ENCODE measurements around the gene PDE6C.

The PDE6C gene

GRCh38 chr10:93614101-93614825, 1.9 kb downstream of the PDE6C start:
- FAIRE-seq (no peak), DNase-seq (ENCODE audit: insufficient read length) (no peak)
- TF ChIP-seq POLR2AphosphoS5 (IDR thresholded peaks at IDR 0.05; ENCODE audit: low read depth, low read length) (no peak), POLR2A (IDR thresholded peaks at IDR 0.05; ENCODE audit: low read depth, low read length) (no peak), TAF1 (IDR thresholded peaks at IDR 0.05; ENCODE audit: borderline replicate concordance, low read depth, low read length) (no peak)

GRCh38 chr10:93615576-93616235, 3.4 kb downstream of the PDE6C start:
- DNase-seq (ENCODE audit: insufficient read length) (no peak), FAIRE-seq (no peak)
- TF ChIP-seq POLR2A (IDR thresholded peaks at IDR 0.05; ENCODE audit: low read depth, low read length) (no peak), TAF1 (IDR thresholded peaks at IDR 0.05; ENCODE audit: borderline replicate concordance, low read depth, low read length) (no peak), POLR2AphosphoS5 (IDR thresholded peaks at IDR 0.05; ENCODE audit: low read depth, low read length) (no peak)

- TF ChIP-seq TAF1 (IDR thresholded peaks at IDR 0.05; ENCODE audit: borderline replicate concordance, low read depth, low read length) (no peak), POLR2A (IDR thresholded peaks at IDR 0.05; ENCODE audit: low read depth, low read length) (no peak), POLR2AphosphoS5 (IDR thresholded peaks at IDR 0.05; ENCODE audit: low read depth, low read length) (no peak)
- FAIRE-seq = no peak
- no peak for DNase-seq (ENCODE audit: insufficient read length)
These were observed 8.6 kb downstream of the PDE6C start for GRCh38 chr10:93620925-93621324.

GRCh38 chr10:93622942-93623341, 10.6 kb downstream of the PDE6C start:
- no peak for TF ChIP-seq POLR2A (IDR thresholded peaks at IDR 0.05; ENCODE audit: low read depth, low read length)
- TF ChIP-seq POLR2AphosphoS5 (IDR thresholded peaks at IDR 0.05; ENCODE audit: low read depth, low read length) = no peak
- no peak for TF ChIP-seq TAF1 (IDR thresholded peaks at IDR 0.05; ENCODE audit: borderline replicate concordance, low read depth, low read length)
- no peak for FAIRE-seq
- DNase-seq (ENCODE audit: insufficient read length) = no peak

- no peak for FAIRE-seq
- no peak for TF ChIP-seq POLR2A (IDR thresholded peaks at IDR 0.05; ENCODE audit: low read depth, low read length)
- TF ChIP-seq POLR2AphosphoS5 (IDR thresholded peaks at IDR 0.05; ENCODE audit: low read depth, low read length) = no peak
- no peak for TF ChIP-seq TAF1 (IDR thresholded peaks at IDR 0.05; ENCODE audit: borderline replicate concordance, low read depth, low read length)
- DNase-seq (ENCODE audit: insufficient read length) = no peak
These were observed 16.5 kb downstream of the PDE6C start for GRCh38 chr10:93628858-93629257.

GRCh38 chr10:93629647-93630305, 17.4 kb downstream of the PDE6C start:
- no peak for FAIRE-seq
- DNase-seq (ENCODE audit: insufficient read length) = no peak
- TF ChIP-seq POLR2AphosphoS5 (IDR thresholded peaks at IDR 0.05; ENCODE audit: low read depth, low read length) (no peak), POLR2A (IDR thresholded peaks at IDR 0.05; ENCODE audit: low read depth, low read length) (no peak)

- no peak for DNase-seq (ENCODE audit: insufficient read length)
- no peak for TF ChIP-seq POLR2A (IDR thresholded peaks at IDR 0.05; ENCODE audit: low read depth, low read length)
- no peak for TF ChIP-seq TAF1 (IDR thresholded peaks at IDR 0.05; ENCODE audit: borderline replicate concordance, low read depth, low read length)
- TF ChIP-seq POLR2AphosphoS5 (IDR thresholded peaks at IDR 0.05; ENCODE audit: low read depth, low read length) = no peak
- FAIRE-seq = no peak
These were observed 18.6 kb downstream of the PDE6C start for GRCh38 chr10:93630625-93631557.

GRCh38 chr10:93639791-93640190, 27.5 kb downstream of the PDE6C start:
- DNase-seq (ENCODE audit: insufficient read length) (no peak), FAIRE-seq (no peak)
- TF ChIP-seq TAF1 (IDR thresholded peaks at IDR 0.05; ENCODE audit: borderline replicate concordance, low read depth, low read length) (no peak), POLR2AphosphoS5 (IDR thresholded peaks at IDR 0.05; ENCODE audit: low read depth, low read length) (no peak), POLR2A (IDR thresholded peaks at IDR 0.05; ENCODE audit: low read depth, low read length) (no peak)

GRCh38 chr10:93652857-93653256, 40.5 kb downstream of the PDE6C start:
- no peak for DNase-seq (ENCODE audit: insufficient read length)
- no peak for FAIRE-seq
- TF ChIP-seq POLR2AphosphoS5 (IDR thresholded peaks at IDR 0.05; ENCODE audit: low read depth, low read length) (no peak), TAF1 (IDR thresholded peaks at IDR 0.05; ENCODE audit: borderline replicate concordance, low read depth, low read length) (no peak), POLR2A (IDR thresholded peaks at IDR 0.05; ENCODE audit: low read depth, low read length) (no peak)

- DNase-seq (ENCODE audit: insufficient read length) (no peak), FAIRE-seq (no peak)
- TF ChIP-seq TAF1 (IDR thresholded peaks at IDR 0.05; ENCODE audit: borderline replicate concordance, low read depth, low read length) (no peak), POLR2A (IDR thresholded peaks at IDR 0.05; ENCODE audit: low read depth, low read length) (no peak), POLR2AphosphoS5 (IDR thresholded peaks at IDR 0.05; ENCODE audit: low read depth, low read length) (no peak)
These were observed 41.9 kb downstream of the PDE6C start for GRCh38 chr10:93654201-93654600.

- DNase-seq (ENCODE audit: insufficient read length) = no peak
- TF ChIP-seq POLR2AphosphoS5 (IDR thresholded peaks at IDR 0.05; ENCODE audit: low read depth, low read length) = no peak
- no peak for TF ChIP-seq POLR2A (IDR thresholded peaks at IDR 0.05; ENCODE audit: low read depth, low read length)
- no peak for TF ChIP-seq TAF1 (IDR thresholded peaks at IDR 0.05; ENCODE audit: borderline replicate concordance, low read depth, low read length)
- no peak for FAIRE-seq
These were observed 43.8 kb downstream of the PDE6C start for GRCh38 chr10:93656155-93656554.

Measured in GM12892 (cell line).